ENCODE results near the gene DAPL1. TPM values are rescaled to one million over a fixed set of nuclear protein-coding genes. Genes with fewer than 3 reads are reported as not detected.

DAPL1 gene
- polyA plus RNA-seq, 1 of the 3 experiments (the other 2 are of a cell fraction) = not detected

DNA sequence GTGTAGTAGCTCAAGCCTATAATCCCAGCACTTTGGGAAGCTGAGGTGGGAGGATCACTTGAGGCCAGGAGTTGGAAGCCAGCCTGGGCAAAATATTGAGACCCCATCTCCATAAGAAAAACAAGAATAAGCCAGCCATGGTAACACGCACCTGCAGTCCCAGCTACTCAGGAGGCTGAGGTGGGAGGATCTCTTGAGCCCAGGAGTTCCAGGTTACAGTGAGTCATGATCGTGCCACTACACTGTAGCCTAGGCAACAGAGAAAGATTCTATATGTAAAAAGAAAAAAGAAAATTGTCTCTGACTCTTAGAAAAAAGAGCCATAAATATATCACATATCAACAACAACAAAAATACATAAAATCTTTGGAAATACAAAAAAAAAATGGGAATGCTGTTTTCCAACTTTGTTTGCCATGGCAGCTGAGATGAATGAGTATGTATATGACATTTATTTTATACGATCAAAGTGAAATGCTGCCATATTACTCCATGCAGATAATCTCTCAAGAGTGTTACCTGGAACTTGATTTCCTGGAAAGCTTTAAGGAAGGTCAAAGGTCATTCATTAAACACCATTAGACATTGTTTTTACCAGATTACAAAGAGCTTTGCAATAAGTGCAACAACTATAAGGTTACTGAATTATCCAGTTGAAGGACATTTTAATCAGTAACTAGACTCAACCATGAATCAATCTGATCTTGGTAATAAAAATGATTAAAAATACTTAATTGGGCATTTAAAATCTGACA is 19.7 kb upstream of the DAPL1 start:
- WGBS (ENCODE audit: low lambda C conversion rate) = 75% methylated on average over 3 of the region's 3 CpGs
- POLR2A ChIA-PET = no interaction called here
- Histone ChIP-seq H3K79me2 (ENCODE audit: insufficient read depth) (no peaks in the 10 kb centered on the region), H3F3A (replicated peaks; ENCODE audit: insufficient read depth) (no peaks in the 10 kb centered on the region), H3K4me1 (ENCODE audit: control insufficient read depth in 1 of 2, insufficient read depth in 2 of 2, low read depth in 1 of 2, low read length in 1 of 2) (no peaks in the 10 kb centered on the region), H3K27ac (ENCODE audit: low read depth in 2 of 2, low read length in 1 of 2) (no peak overlapping the region), H3K9me2 (no peaks in the 10 kb centered on the region), H3K4me2 (no peak overlapping the region), H3K9me3 (no peaks in the 10 kb centered on the region), H2AFZ (ENCODE audit: low read depth) (no peak overlapping the region), H3K27me3 (ENCODE audit: insufficient read depth) (no peaks in the 10 kb centered on the region), H3K9ac (no peak overlapping the region), H3K36me3 (replicated peaks in 1 of 2; ENCODE audit: control insufficient read depth in 1 of 2, insufficient read depth in 2 of 2, low read length in 1 of 2) (no peaks in the 10 kb centered on the region), H3K4me3 (ENCODE audit: low read depth in 2 of 2, low read length in 1 of 2) (no peak overlapping the region), H4K20me1 (ENCODE audit: insufficient read depth) (no peaks in the 10 kb centered on the region)
- TF ChIP-seq REST (IDR thresholded peaks at IDR 0.05; ENCODE audit: low read depth, low read length) (no peak), SIN3A (IDR thresholded peaks at IDR 0.05; ENCODE audit: borderline replicate concordance, low read depth, low read length) (no peak)
- CTCF ChIA-PET = interaction anchor here (0.8 kb wide), 1 partner anchor 1192 kb away, joined by 3 read pairs; no protein-coding TSS in a partner anchor
- DNase-seq = no peak

DNA sequence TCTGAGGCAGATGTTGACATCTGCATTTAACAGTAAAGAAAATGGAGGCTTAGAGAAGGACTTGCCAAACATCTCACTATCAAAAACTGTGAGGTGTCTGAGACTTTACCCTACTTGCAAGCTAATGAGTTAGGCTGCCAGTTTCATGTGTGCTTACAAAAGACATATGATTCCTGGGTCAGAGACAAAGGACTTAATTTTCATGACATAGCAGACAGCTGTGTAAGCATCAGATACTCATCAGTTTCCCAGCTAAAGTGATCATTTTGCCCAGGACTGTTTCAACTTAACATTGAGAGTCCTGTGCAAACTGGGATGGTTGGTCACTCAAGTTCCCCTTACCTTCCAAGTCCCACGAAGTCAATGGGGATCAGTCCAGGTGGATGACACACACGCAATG is 18.9 kb upstream of the DAPL1 start:
- ChIA-PET CTCF (interaction anchor here (0.8 kb wide), 1 partner anchor 1191 kb away, joined by 3 read pairs; no protein-coding TSS in a partner anchor), POLR2A (no interaction called here)
- WGBS (ENCODE audit: low lambda C conversion rate) = 53% methylated on average over 2 of the region's 2 CpGs
- H3K36me3 ChIP-seq (replicated peaks in 1 of 2; ENCODE audit: control insufficient read depth in 1 of 2, insufficient read depth in 2 of 2, low read length in 1 of 2) = no peaks in the 10 kb centered on the region
- H3K4me3 ChIP-seq (ENCODE audit: low read depth in 2 of 2, low read length in 1 of 2) = no peak overlapping the region
- H3K9me2 ChIP-seq = no peaks in the 10 kb centered on the region
- H3K4me1 ChIP-seq (ENCODE audit: control insufficient read depth in 1 of 2, insufficient read depth in 2 of 2, low read depth in 1 of 2, low read length in 1 of 2) = no peaks in the 10 kb centered on the region
- H3K79me2 ChIP-seq (ENCODE audit: insufficient read depth) = no peaks in the 10 kb centered on the region
- H3K9me3 ChIP-seq = no peaks in the 10 kb centered on the region
- no peaks in the 10 kb centered on the region for H3F3A ChIP-seq (replicated peaks; ENCODE audit: insufficient read depth)
- H3K9ac ChIP-seq = no peak overlapping the region
- no peak for DNase-seq
- no peaks in the 10 kb centered on the region for H3K27me3 ChIP-seq (ENCODE audit: insufficient read depth)
- H3K27ac ChIP-seq (ENCODE audit: low read depth in 2 of 2, low read length in 1 of 2) = no peak overlapping the region
- H3K4me2 ChIP-seq = no peak overlapping the region
- H2AFZ ChIP-seq (ENCODE audit: low read depth) = no peak overlapping the region
- no peaks in the 10 kb centered on the region for H4K20me1 ChIP-seq (ENCODE audit: insufficient read depth)
- TF ChIP-seq, protein P1, sequence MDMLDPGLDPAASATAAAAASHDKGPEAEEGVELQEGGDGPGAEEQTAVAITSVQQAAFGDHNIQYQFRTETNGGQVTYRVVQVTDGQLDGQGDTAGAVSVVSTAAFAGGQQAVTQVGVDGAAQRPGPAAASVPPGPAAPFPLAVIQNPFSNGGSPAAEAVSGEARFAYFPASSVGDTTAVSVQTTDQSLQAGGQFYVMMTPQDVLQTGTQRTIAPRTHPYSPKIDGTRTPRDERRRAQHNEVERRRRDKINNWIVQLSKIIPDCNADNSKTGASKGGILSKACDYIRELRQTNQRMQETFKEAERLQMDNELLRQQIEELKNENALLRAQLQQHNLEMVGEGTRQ (IDR thresholded peaks at IDR 0.05; ENCODE audit: borderline replicate concordance, low read depth, low read length) = no peak
- TF ChIP-seq USF1 (IDR thresholded peaks at IDR 0.05; ENCODE audit: borderline replicate concordance, low read depth) (no peak), FOXM1 (IDR thresholded peaks at IDR 0.05; ENCODE audit: low read depth) (no peak), NRF1 (IDR thresholded peaks at IDR 0.05; ENCODE audit: low read depth, low read length) (no peak), NFIC (IDR thresholded peaks at IDR 0.05; ENCODE audit: borderline replicate concordance) (no peak), TCF12 (IDR thresholded peaks at IDR 0.05) (no peak), JUND (IDR thresholded peaks at IDR 0.05) (no peak), RXRA (IDR thresholded peaks at IDR 0.05; ENCODE audit: borderline replicate concordance, low read depth) (no peak), PBX3 (IDR thresholded peaks at IDR 0.05) (no peak), POLR2AphosphoS5 (IDR thresholded peaks at IDR 0.05; ENCODE audit: low read depth, low read length) (no peak), SMC3 (IDR thresholded peaks at IDR 0.05; ENCODE audit: low read depth, low read length) (no peak), ZBTB33 (IDR thresholded peaks at IDR 0.05; ENCODE audit: borderline replicate concordance, low read depth) (no peak), ELF1 (IDR thresholded peaks at IDR 0.05) (no peak)
